GM13976 (cell line): ENCODE measurements around the gene ATG4A.

Experiments
- DNase-seq: peaks from one replicate; pipeline ENCODE4 v3.0.0; 2012; ENCODE audit warnings: low spot score
- CTCF ChIP-seq: IDR thresholded peaks from 2 replicates; pipeline ENCODE4 v1.5.1; 2012; ENCODE audit warnings: borderline replicate concordance, mild to moderate bottlenecking; ENCODE audit not compliant: insufficient read depth; ENCODE audit errors: extremely low read depth, missing control alignments, control extremely low read depth
- in situ Hi-C: fragments of 300-500 bp; cut with MboI; formaldehyde crosslinking; loops from one replicate; pipeline ENCODE4 v1.12.0; 2022; ENCODE audit warnings: low sequenced_read_pairs, mixed read lengths, inconsistent platforms; ENCODE audit not compliant: unreplicated experiment

Gene ATG4A

GRCh38 chrX:108064001-108064400, 27.6 kb upstream of the ATG4A start:
- TF ChIP-seq CTCF: no peak
- no peak for DNase-seq
- in situ Hi-C loops: no loop called here

GRCh38 chrX:108064613-108065012, 27.0 kb upstream of the ATG4A start:
- DNase-seq: no peak
- in situ Hi-C loops: no loop called here
- TF ChIP-seq CTCF: no peak

GRCh38 chrX:108068121-108068520, 23.5 kb upstream of the ATG4A start:
- DNase-seq: no peak
- in situ Hi-C loops: no loop called here
- TF ChIP-seq CTCF: no peak

- in situ Hi-C loops: no loop called here
- DNase-seq: no peak
- TF ChIP-seq CTCF: no peak
These were observed 20.7 kb upstream of the ATG4A start for GRCh38 chrX:108070891-108071290.

GRCh38 chrX:108071578-108071977, 20.0 kb upstream of the ATG4A start:
- DNase-seq: no peak
- in situ Hi-C loops: no loop called here
- TF ChIP-seq CTCF: no peak

- TF ChIP-seq CTCF: no peak
- DNase-seq: no peak
- in situ Hi-C loops: no loop called here
These were observed 18.8 kb upstream of the ATG4A start for GRCh38 chrX:108072746-108073145.

GRCh38 chrX:108081110-108081509, 10.5 kb upstream of the ATG4A start:
- TF ChIP-seq CTCF: no peak
- in situ Hi-C loops: no loop called here
- no peak for DNase-seq
